Measurements from ENCODE around the gene BLNK. TPM values are rescaled to one million over a fixed set of nuclear protein-coding genes. Genes with fewer than 3 reads are reported as not detected.

The BLNK gene
- total and polyA plus RNA-seq, 2 donors (not counting 1 experiment from before 2014, with no cell fraction given), result 153 to 205 TPM

- no peak overlapping the region for H3K4me3 ChIP-seq (ENCODE audit: control extremely low read depth in 1 of 5, extremely low read depth in 1 of 5, insufficient read depth in 1 of 5, low read depth in 2 of 5, low read length in 4 of 5)
- Mint-ChIP-seq H3K27me3 (no peaks in the 10 kb centered on the region), H3K27ac (no peak overlapping the region), H3K4me1 (no peaks in the 10 kb centered on the region), H3K4me3 (no peak overlapping the region), H3K9me3 (ENCODE audit: insufficient read depth) (no peaks in the 10 kb centered on the region)
- ChIA-PET CTCF (no interaction called here), POLR2A (no interaction called here)
- H3K9me3 ChIP-seq (ENCODE audit: control extremely low read depth in 1 of 3, control insufficient read depth in 2 of 3, insufficient read depth in 1 of 3, low read length in 2 of 3), result no peaks in the 10 kb centered on the region
- no peak overlapping the region for H3K9ac ChIP-seq (ENCODE audit: low read length)
- no peak overlapping the region for H3K27ac ChIP-seq (ENCODE audit: low read length in 2 of 2)
- no peaks in the 10 kb centered on the region for H3K4me1 ChIP-seq (ENCODE audit: control insufficient read depth in 2 of 2, insufficient read depth in 2 of 2, low read length in 2 of 2)
- no peak for ATAC-seq (ENCODE audit: low read depth)
- H3K36me3 ChIP-seq (replicated peaks in 1 of 2; ENCODE audit: control extremely low read depth in 1 of 2, control insufficient read depth in 1 of 2, extremely low read depth in 1 of 2, insufficient read depth in 2 of 2, low read length in 1 of 2), result peaks cover 2 to 58% of the 10 kb centered on the region in 2 experiments
- no peak overlapping the region for H2AFZ ChIP-seq (ENCODE audit: insufficient read depth, low read depth, low read length, poor library complexity, severe bottlenecking)
- no peaks in the 10 kb centered on the region for H3K27me3 ChIP-seq (replicated peaks in 1 of 4; ENCODE audit: control extremely low read depth in 1 of 4, control insufficient read depth in 3 of 4, insufficient read depth in 4 of 4, low read length in 3 of 4)
- no peaks in the 10 kb centered on the region for H4K20me1 ChIP-seq (ENCODE audit: control insufficient read depth, insufficient read depth, low read length, poor library complexity, severe bottlenecking)
- no peak for TF ChIP-seq EZH2 (IDR thresholded peaks at IDR 0.05; ENCODE audit: borderline replicate concordance, insufficient read depth, low read depth, low read length, poor library complexity, severe bottlenecking)
- TF ChIP-seq, protein P1, sequence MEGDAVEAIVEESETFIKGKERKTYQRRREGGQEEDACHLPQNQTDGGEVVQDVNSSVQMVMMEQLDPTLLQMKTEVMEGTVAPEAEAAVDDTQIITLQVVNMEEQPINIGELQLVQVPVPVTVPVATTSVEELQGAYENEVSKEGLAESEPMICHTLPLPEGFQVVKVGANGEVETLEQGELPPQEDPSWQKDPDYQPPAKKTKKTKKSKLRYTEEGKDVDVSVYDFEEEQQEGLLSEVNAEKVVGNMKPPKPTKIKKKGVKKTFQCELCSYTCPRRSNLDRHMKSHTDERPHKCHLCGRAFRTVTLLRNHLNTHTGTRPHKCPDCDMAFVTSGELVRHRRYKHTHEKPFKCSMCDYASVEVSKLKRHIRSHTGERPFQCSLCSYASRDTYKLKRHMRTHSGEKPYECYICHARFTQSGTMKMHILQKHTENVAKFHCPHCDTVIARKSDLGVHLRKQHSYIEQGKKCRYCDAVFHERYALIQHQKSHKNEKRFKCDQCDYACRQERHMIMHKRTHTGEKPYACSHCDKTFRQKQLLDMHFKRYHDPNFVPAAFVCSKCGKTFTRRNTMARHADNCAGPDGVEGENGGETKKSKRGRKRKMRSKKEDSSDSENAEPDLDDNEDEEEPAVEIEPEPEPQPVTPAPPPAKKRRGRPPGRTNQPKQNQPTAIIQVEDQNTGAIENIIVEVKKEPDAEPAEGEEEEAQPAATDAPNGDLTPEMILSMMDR (IDR thresholded peaks at IDR 0.05), result no peak
- no CpG with 5 or more reads among the region's 4 CpGs for WGBS (ENCODE audit: insufficient coverage)
- intact Hi-C loops (cut with micrococcal nuclease), result no loop called here
- no peak for DNase-seq
- no peaks in the 10 kb centered on the region for H3K79me2 ChIP-seq (ENCODE audit: control insufficient read depth, insufficient read depth, low read length)
- no peak overlapping the region for H3K4me2 ChIP-seq (replicated peaks; ENCODE audit: low read depth, low read length, poor library complexity, severe bottlenecking)
These were observed 118.9 kb downstream of the BLNK start for GRCh38 chr10:96152437-96152836.

Other genes starting within 250 kb of the BLNK start
- 8.9 and 9.1 TPM in 2 replicates for gene CCNJ, start 228.0 kb downstream of the BLNK start, total RNA-seq
- 2.8 and 2.9 TPM in 2 replicates for gene CCNJ, start 228.0 kb downstream of the BLNK start, polyA plus RNA-seq
- 33.5 and 34.8 TPM in 2 replicates for gene ZNF518A, start 141.3 kb downstream of the BLNK start, total RNA-seq
- 7.9 and 9.2 TPM in 2 replicates for gene ZNF518A, start 141.3 kb downstream of the BLNK start, polyA plus RNA-seq
- gene DNTT, start 32.9 kb upstream of the BLNK start, total RNA-seq, result not detected in 2 replicates
- not detected in 2 replicates for gene DNTT, start 32.9 kb upstream of the BLNK start, polyA plus RNA-seq
- not detected in 2 replicates for gene OPALIN, start 87.4 kb upstream of the BLNK start, total RNA-seq
- gene OPALIN, start 87.4 kb upstream of the BLNK start, polyA plus RNA-seq, result not detected in 2 replicates
- 0.47 and 0.51 TPM in 2 replicates for gene TLL2, start 242.4 kb upstream of the BLNK start, total RNA-seq
- 0.13 and 0.26 TPM in 2 replicates for gene TLL2, start 242.4 kb upstream of the BLNK start, polyA plus RNA-seq

All from B cell (primary cell).